ENCODE measurements around the gene HS3ST5.
"Not testable (repeated sequence)": the region's sequence is repeated elsewhere in the genome, so short reads cannot be mapped to it uniquely, and the experiment has no call there.

HS3ST5 gene

DNA sequence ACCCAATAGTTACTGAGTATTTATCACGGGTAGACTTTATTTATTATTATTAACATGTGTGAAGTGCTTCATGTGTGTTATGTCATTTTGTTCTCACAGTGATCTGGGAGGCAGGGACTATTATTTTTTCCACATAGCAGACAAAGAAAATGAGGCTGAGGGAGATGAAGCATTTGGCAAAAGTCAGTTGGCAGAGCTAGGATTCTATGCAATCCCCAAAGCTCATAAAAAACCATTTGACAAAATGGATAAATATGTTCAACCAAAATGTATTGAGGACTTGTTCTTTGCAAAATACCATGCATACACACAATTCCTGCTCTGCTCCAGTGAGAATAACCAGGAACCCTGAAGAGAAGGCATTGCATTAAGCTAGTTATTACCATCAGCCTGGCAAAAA lies 184.4 kb downstream of the HS3ST5 start:
- no peak overlapping the region for H3K4me3 ChIP-seq (ENCODE audit: low read length)
- TF ChIP-seq CTCF (conservative IDR thresholded peaks at IDR 0.05; ENCODE audit: low read length) = no peak
- DNase-seq (ENCODE audit: low read depth) = no peak

DNA sequence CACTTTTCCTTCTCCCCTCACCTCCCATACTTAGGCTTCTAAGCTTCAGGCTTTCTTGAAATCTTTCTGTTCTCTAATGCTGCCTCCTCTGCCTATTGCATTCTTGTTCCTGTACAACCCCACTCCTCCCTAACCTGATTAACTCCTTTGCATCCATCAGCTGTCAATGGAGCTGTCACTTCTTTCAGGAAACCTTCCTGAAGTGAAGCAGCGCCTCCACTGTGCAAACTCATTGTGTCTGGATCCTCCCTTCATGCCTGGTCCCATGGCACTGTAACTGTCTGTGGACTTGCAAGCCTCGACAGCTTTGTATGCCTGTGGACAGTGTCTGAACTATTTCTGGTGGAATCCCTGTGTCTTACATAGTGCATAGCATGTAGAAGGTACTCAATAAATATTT lies 185.0 kb downstream of the HS3ST5 start:
- DNase-seq (ENCODE audit: low read depth) = no peak
- no peak for TF ChIP-seq CTCF (conservative IDR thresholded peaks at IDR 0.05; ENCODE audit: low read length)
- no peak overlapping the region for H3K4me3 ChIP-seq (ENCODE audit: low read length)

- TF ChIP-seq CTCF (conservative IDR thresholded peaks at IDR 0.05; ENCODE audit: low read length) = no peak
- DNase-seq (ENCODE audit: low read depth) = no peak
- no peak overlapping the region for H3K4me3 ChIP-seq (ENCODE audit: low read length)
These were observed 187.1 kb downstream of the HS3ST5 start for GRCh38 chr6:114155763-114156162.

- no peak overlapping the region for H3K4me3 ChIP-seq (ENCODE audit: low read length)
- no peak for TF ChIP-seq CTCF (conservative IDR thresholded peaks at IDR 0.05; ENCODE audit: low read length)
- no peak for DNase-seq (ENCODE audit: low read depth)
These were observed 188.0 kb downstream of the HS3ST5 start for GRCh38 chr6:114154812-114155211.

- no peak for DNase-seq (ENCODE audit: low read depth)
- no peak for TF ChIP-seq CTCF (conservative IDR thresholded peaks at IDR 0.05; ENCODE audit: low read length)
- no peak overlapping the region for H3K4me3 ChIP-seq (ENCODE audit: low read length)
These were observed 189.4 kb downstream of the HS3ST5 start for GRCh38 chr6:114153448-114153847.

GRCh38 chr6:114151064-114151690 lies 191.6 kb downstream of the HS3ST5 start:
- TF ChIP-seq CTCF (conservative IDR thresholded peaks at IDR 0.05; ENCODE audit: low read length) = no peak

GRCh38 chr6:114149182-114149581 lies 193.6 kb downstream of the HS3ST5 start:
- not testable (repeated sequence) for DNase-seq (ENCODE audit: low read depth); H3K4me3 ChIP-seq (ENCODE audit: low read length)

More at GRCh38 chr6:114151064-114151690, 191.6 kb downstream of the HS3ST5 start:
- H3K4me3 ChIP-seq (ENCODE audit: low read length) = no peak overlapping the region
- DNase-seq (ENCODE audit: low read depth) = no peak
